Epithelial cell of proximal tubule (primary cell): ENCODE data around the gene MYH16. TPM values are rescaled to one million over a fixed set of nuclear protein-coding genes. Genes with fewer than 3 reads are reported as not detected.

Experiments used
- DNase-seq: peaks from one replicate; pipeline ENCODE4 v3.0.0-alpha.2; 2011; ENCODE audit warnings: low read depth
- H3K4me3 ChIP-seq: 2 replicates; pipeline ENCODE4 v1.5.1; 2011; ENCODE audit warnings: low read depth, mild to moderate bottlenecking, low read length
- total RNA-seq: library from RNA; depleted of rRNA; stranded (reverse); fragments of >200 nt; gene quantifications from 2 replicates; pipeline ENCODE4 v1.2.3, GENCODE V29; 2015
- TF ChIP-seq, protein P1 (sequence below): conservative IDR thresholded peaks from 2 replicates; pipeline ENCODE4 v1.5.1; 2012; ENCODE audit warnings: low read depth, mild to moderate bottlenecking, low read length

Gene MYH16
- total RNA-seq, 1 donor from 2014 or later: 1.0 TPM

DNA sequence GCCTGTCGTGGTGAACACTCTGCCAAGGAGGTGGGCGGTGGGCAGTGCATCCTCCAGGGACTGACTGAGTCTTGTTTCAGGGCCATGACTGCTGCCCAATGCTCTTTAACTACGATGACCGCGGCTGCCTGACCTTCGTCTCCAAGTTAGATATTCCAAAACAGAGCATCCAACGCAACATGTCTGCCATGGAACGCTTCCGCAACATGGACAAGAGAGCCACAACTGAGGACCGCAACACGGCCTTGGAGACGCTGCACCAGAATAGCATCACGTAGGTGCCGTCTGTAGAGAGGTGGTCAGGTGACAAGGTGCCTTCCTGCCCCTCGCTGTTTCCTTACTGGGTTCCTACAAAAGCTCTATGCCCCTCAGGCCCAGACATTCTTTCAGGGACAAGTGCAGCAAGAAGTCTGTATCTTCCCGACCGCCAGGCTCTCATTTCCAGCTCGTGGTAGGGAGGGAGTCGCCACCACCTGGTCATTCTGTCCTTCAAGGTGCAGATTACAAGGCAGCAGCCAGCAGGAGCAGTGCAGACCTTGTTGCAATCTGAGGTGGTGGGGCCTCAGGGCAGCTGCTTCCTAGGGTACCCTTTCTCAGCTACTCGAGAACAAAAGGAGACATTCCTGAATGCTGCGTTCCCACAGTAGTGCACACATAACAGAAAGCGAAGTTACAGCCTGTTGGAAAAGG, 87.0 kb downstream of the MYH16 start:
- DNase-seq: no peak
- no peak overlapping the region for H3K4me3 ChIP-seq
- TF ChIP-seq, protein P1, sequence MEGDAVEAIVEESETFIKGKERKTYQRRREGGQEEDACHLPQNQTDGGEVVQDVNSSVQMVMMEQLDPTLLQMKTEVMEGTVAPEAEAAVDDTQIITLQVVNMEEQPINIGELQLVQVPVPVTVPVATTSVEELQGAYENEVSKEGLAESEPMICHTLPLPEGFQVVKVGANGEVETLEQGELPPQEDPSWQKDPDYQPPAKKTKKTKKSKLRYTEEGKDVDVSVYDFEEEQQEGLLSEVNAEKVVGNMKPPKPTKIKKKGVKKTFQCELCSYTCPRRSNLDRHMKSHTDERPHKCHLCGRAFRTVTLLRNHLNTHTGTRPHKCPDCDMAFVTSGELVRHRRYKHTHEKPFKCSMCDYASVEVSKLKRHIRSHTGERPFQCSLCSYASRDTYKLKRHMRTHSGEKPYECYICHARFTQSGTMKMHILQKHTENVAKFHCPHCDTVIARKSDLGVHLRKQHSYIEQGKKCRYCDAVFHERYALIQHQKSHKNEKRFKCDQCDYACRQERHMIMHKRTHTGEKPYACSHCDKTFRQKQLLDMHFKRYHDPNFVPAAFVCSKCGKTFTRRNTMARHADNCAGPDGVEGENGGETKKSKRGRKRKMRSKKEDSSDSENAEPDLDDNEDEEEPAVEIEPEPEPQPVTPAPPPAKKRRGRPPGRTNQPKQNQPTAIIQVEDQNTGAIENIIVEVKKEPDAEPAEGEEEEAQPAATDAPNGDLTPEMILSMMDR: no peak

Other genes with a start within 250 kb of the MYH16 start
- gene SMURF1, start 128.7 kb upstream of the MYH16 start, total RNA-seq: 26.9 and 30.7 TPM in 2 replicates
- gene KPNA7, start 64.7 kb upstream of the MYH16 start, total RNA-seq: not detected in 2 replicates
- 198 and 233 TPM in 2 replicates for gene ARPC1A, start 53.1 kb downstream of the MYH16 start, total RNA-seq
- 378 and 509 TPM in 2 replicates for gene ARPC1B, start 101.9 kb downstream of the MYH16 start, total RNA-seq
- gene PDAP1, start 135.8 kb downstream of the MYH16 start, total RNA-seq: 123 and 159 TPM in 2 replicates
- 134 and 136 TPM in 2 replicates for gene BUD31, start 136.1 kb downstream of the MYH16 start, total RNA-seq
- gene PTCD1, start 166.0 kb downstream of the MYH16 start, total RNA-seq: 4.0 and 7.2 TPM in 2 replicates
- 15.8 and 43.1 TPM in 2 replicates for gene CPSF4, start 166.1 kb downstream of the MYH16 start, total RNA-seq
- 1,313 and 2,133 TPM in 2 replicates for gene ATP5MF, start 193.3 kb downstream of the MYH16 start, total RNA-seq
- gene ZNF789, start 200.1 kb downstream of the MYH16 start, total RNA-seq: 10.7 and 11.6 TPM in 2 replicates
- gene ZNF394, start 227.4 kb downstream of the MYH16 start, total RNA-seq: 14.7 and 15.7 TPM in 2 replicates
- gene ZKSCAN5, start 231.8 kb downstream of the MYH16 start, total RNA-seq: 7.7 and 8.2 TPM in 2 replicates